ENCODE data around the gene PHRF1.
A peak's percentile ranks its signal among the peaks of the same experiment; 100 is the strongest.

Gene PHRF1

GRCh38 chr11:558503-558902 lies 17.8 kb upstream of the PHRF1 start:
- TF ChIP-seq CTCF (IDR thresholded peaks at IDR 0.05; ENCODE audit: low read depth, low read length), result no peak
- no peak overlapping the region for H3K4me3 ChIP-seq (replicated peaks in 1 of 2; ENCODE audit: low read depth in 2 of 2, low read length in 2 of 2)
- DNase-seq (ENCODE audit: low read depth in 2 of 2), result no peak

GRCh38 chr11:559020-559620 lies 17.1 kb upstream of the PHRF1 start:
- no peak overlapping the region for H3K4me3 ChIP-seq (replicated peaks in 1 of 2; ENCODE audit: low read depth in 2 of 2, low read length in 2 of 2)
- TF ChIP-seq CTCF (IDR thresholded peaks at IDR 0.05; ENCODE audit: low read depth, low read length), result no peak
- no peak for DNase-seq (ENCODE audit: low read depth in 2 of 2)

DNA sequence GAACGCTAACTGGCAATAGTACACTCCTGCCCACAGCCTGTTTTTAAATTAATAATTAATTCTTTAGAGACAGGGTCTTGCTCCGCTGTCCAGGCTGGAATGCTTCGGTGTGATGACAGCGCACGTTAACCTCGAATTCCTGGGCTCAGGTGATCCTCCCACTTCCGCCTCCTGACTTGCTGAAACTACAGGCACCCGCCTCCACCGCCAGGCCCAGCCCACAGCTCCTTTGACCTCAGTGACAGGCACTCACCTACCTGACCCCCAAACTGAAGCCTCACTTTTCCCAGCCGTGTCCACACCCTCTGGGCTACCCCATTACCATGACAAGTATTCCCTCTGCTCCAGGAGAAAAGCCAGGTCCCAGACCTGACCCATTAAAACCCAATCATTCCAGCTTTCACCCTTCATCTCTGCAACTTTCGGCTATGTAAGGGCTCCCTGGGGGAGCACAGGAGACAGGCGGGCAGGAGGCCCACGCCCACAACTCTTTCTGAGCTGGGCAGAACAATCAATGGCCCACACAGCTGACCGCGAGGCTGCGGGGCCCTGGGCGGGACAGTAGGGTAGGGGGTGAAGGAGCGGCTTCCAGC lies 16.5 kb upstream of the PHRF1 start:
- no peak for DNase-seq (ENCODE audit: low read depth in 2 of 2)
- peak overlapping the region; percentile 61 for H3K4me3 ChIP-seq (replicated peaks in 1 of 2; ENCODE audit: low read depth in 2 of 2, low read length in 2 of 2)
- TF ChIP-seq CTCF (IDR thresholded peaks at IDR 0.05; ENCODE audit: low read depth, low read length), result no peak

DNA sequence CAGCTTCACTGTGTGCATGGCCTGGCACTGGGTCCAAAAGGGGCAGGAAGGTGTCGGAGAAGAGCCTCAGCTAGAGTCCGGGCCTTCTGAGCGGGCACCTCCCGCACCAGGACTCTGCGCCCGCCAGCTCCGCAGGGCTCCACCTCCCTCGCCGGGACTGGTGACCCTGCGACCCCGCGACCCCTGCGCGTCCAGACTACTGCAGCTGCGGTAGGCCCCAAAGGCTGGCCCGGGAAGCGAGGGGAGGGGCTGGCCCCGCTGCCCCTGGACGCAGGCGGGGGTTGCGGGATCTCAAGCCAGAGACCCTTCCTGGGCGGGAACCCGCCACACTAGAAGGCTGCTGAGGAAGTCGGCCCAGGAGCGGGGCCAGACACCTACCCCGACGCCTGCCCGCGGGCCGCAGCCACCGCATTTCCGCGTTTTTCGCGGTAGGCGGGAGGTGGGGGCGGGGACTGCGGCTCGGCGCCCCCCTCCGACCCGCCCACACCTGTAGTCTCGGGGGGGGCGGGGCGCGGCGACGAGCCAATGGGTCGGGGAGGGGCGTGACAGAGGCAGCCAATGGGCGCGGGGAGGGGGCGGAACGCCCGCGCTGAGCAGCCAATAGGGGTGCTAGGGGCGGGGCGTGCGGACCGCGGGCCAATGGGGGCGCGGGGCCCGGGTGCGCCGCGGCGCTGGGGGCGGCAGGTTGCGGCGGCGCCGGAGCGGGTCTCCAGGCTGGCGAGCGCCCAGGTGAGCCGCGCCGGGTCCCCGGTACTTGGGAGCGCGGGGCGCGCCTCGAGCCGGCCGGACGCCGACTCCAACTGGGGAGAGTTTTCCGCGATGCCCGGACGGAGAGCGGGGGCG lies 15.7 kb upstream of the PHRF1 start, which contains the start of the genes LMNTD2 and RASSF7:
Gene LMNTD2, minus strand, starts transcription at position 434 of the 843 bp plus-strand sequence. Its CDS starts 22 bp downstream, at position 412.
Gene RASSF7, plus strand, starts transcription at position 666 of the 843 bp plus-strand sequence. CDS start 799 bp downstream, outside the sequence.
- TF ChIP-seq CTCF (IDR thresholded peaks at IDR 0.05; ENCODE audit: low read depth, low read length), result no peak
- DNase-seq (ENCODE audit: low read depth in 2 of 2), result peak; percentile 73 to 86
- H3K4me3 ChIP-seq (replicated peaks in 1 of 2; ENCODE audit: low read depth in 2 of 2, low read length in 2 of 2), result peak within 1 kb of the TSS; percentile 61 to 64

GRCh38 chr11:561148-562003 lies 14.9 kb upstream of the PHRF1 start:
- no peak for DNase-seq (ENCODE audit: low read depth in 2 of 2)
- peak overlapping the region; percentile 46 to 64 for H3K4me3 ChIP-seq (replicated peaks in 1 of 2; ENCODE audit: low read depth in 2 of 2, low read length in 2 of 2)
- TF ChIP-seq CTCF (IDR thresholded peaks at IDR 0.05; ENCODE audit: low read depth, low read length), result no peak

GRCh38 chr11:562046-562645 lies 14.1 kb upstream of the PHRF1 start:
- peak overlapping the region in 1 of 2 donors; percentile 64 for H3K4me3 ChIP-seq (replicated peaks in 1 of 2; ENCODE audit: low read depth in 2 of 2, low read length in 2 of 2)
- DNase-seq (ENCODE audit: low read depth in 2 of 2), result no peak
- TF ChIP-seq CTCF (IDR thresholded peaks at IDR 0.05; ENCODE audit: low read depth, low read length), result no peak

Data from cardiac fibroblast (primary cell).